CD4-positive, alpha-beta T cell treated with Interleukin-6 at 100 ng/mL for 8 hours (primary cell): Measurements from ENCODE around the gene SCD.
A peak's percentile ranks its signal among the peaks of the same experiment; 100 is the strongest.

Experiments used
- DNase-seq: peaks from one replicate; pipeline ENCODE4 v3.0.0-alpha.2; 2020; ENCODE audit warnings: mixed read lengths, low spot score

The SCD gene

GRCh38 chr10:100340948-100341847 lies 5.8 kb upstream of the SCD start:
- DNase-seq, result no peak

GRCh38 chr10:100341953-100342626 lies 4.9 kb upstream of the SCD start:
- peak; percentile 47 for DNase-seq

- DNase-seq, result no peak
These were observed 4.4 kb upstream of the SCD start for GRCh38 chr10:100342627-100342972.

GRCh38 chr10:100344241-100344788 lies 2.7 kb upstream of the SCD start:
- DNase-seq, result no peak

- no peak for DNase-seq
These were observed 1.3 kb upstream of the SCD start for GRCh38 chr10:100345570-100346330.

- DNase-seq, result peak; percentile 40
These were observed 675 bp upstream of the SCD start for GRCh38 chr10:100346351-100346764.

GRCh38 chr10:100347568-100348195 lies 649 bp downstream of the SCD start:
- DNase-seq, result no peak

GRCh38 chr10:100348389-100348927 lies 1.4 kb downstream of the SCD start:
- DNase-seq, result no peak

GRCh38 chr10:100349087-100349486 lies 2.1 kb downstream of the SCD start:
- no peak for DNase-seq

GRCh38 chr10:100349672-100350071 lies 2.6 kb downstream of the SCD start:
- no peak for DNase-seq

- DNase-seq, result no peak
These were observed 4.0 kb downstream of the SCD start for GRCh38 chr10:100350914-100351485.

- no peak for DNase-seq
These were observed 6.9 kb downstream of the SCD start for GRCh38 chr10:100353770-100354485.

GRCh38 chr10:100355086-100355485 lies 8.1 kb downstream of the SCD start:
- DNase-seq, result no peak

- DNase-seq, result no peak
These were observed 9.3 kb downstream of the SCD start for GRCh38 chr10:100356067-100357017.

- no peak for DNase-seq
These were observed 10.2 kb downstream of the SCD start for GRCh38 chr10:100357059-100357858.

- no peak for DNase-seq
These were observed 12.0 kb downstream of the SCD start for GRCh38 chr10:100359030-100359432.

- DNase-seq, result no peak
These were observed 12.6 kb downstream of the SCD start for GRCh38 chr10:100359529-100360150.

GRCh38 chr10:100360234-100360633 lies 13.2 kb downstream of the SCD start:
- no peak for DNase-seq
